HG03354 (cell line): ENCODE results near the gene TRIM44.
"Not testable (repeated sequence)": the region's sequence is repeated elsewhere in the genome, so short reads cannot be mapped to it uniquely, and the experiment has no call there.

Source experiments
- ATAC-seq: cut with Tn5 transposase; IDR thresholded peaks from one replicate; pipeline ENCODE4 v1.9.1; 2021; ENCODE audit warnings: mild to moderate bottlenecking; ENCODE audit not compliant: unreplicated experiment, poor library complexity, severe bottlenecking

The TRIM44 gene

GRCh38 chr11:35838697-35839367 is 176.3 kb downstream of the TRIM44 start:
- ATAC-seq = not testable (repeated sequence)

DNA sequence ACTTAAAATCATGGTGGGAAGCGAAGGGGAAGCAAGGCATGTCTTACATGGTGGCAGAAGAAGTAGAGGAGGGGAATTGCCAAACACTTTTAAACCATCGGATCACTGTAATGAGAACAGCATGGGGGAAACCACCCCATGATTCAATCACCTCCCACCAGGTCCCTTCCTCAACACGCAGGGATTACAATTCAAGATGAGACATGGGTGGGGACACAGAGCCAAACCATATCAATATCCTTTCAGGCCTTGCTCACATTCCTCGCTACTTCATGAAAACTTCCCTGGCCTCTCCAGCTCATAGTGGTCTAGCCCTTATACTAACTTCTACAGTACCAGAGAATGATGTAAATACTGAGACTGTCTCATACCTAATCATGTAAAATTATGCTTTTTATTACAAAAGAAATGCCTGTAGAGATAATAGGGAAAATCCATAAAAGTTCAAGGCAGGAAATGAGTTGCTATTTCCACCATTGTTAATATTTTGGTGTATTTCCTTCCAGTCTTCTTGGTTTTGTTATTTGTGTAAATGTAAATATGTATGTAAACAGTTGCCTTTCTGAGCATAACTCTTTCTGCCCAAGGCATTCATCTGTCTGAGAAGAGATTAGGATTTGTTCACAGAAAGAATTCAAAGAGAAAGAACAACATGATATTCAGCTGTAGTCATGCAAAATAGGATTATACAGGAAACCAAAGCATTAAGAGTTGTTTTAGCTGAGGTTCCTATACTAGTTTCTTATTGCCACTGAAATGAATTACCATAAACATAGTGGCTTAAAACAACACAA is 177.0 kb downstream of the TRIM44 start:
- no peak for ATAC-seq

DNA sequence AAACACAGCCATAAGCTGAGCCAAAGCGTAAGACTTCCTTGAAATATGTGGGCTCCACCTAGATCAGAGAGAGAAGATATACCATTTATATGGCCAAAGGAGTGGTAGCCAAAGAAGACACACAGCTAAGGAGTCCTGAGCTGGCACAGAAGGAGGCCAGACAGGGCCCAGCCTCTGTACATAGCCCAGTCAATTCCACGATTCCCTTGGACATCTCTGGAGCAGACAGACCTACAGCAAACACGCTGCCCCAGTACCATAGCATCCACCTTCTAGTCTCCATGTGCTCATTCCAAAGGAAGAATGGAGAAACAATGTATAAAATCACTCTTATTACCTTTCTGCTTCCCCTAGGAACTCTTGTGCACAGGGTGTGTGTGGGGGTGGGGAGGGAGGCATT is 179.2 kb downstream of the TRIM44 start:
- ATAC-seq = no peak

DNA sequence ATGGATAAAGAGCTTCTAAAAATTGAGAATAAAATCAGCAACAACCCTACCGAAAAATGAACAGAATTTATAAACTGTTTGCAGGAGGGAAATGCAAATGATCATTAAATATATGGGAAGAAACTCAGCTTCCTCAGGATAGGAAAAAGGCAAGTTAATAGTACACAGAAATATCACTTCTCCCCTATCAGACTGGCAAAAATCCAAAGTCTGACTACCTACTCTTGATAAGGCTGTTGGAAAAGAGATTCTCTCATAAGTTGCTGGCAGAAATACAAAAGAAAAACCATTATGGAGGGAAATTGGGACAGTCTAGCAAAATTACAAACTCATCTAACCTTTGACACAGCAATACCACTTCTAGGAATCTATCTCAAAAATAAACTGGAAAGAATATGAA is 180.4 kb downstream of the TRIM44 start:
- ATAC-seq = no peak

DNA sequence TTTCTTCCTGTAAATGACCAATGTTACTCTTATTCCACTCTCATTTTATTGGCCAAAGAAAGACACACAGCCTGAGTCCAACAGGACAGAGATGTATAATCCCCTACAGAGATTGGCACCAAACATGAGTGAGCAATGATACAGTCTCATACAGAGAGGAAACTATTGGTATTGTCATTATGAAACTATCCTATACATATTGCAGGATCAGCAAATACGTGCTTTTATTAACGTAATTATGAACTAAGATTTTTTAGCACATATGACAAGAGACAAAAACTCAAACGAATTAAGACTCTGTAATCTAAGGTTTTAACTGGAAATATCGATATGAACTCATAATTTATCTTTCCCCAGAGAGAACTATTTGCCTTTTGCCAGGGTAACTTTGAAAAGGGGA is 182.0 kb downstream of the TRIM44 start:
- no peak for ATAC-seq

DNA sequence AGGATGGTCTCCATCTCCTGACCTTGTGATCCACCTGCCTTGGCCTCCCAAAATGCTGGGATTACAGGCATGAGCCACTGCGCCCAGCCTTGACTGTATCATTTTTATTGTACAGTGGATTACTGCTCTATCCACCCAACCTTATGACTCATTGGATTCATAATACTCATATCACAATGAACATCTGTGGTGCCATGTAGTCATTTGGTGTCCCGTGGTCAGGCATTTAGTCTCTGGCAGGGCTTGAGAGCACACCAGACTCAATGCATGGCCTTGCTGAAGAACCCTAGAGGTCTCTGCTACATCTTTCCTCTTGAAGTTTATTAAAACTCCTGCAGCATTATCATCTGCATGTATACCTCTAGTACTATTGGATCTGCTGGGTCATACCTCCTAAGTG is 183.3 kb downstream of the TRIM44 start:
- no peak for ATAC-seq

GRCh38 chr11:35846874-35847273 is 184.3 kb downstream of the TRIM44 start:
- no peak for ATAC-seq

- ATAC-seq = no peak
Measured at GRCh38 chr11:35847473-35847872, 184.9 kb downstream of the TRIM44 start.

GRCh38 chr11:35848616-35849015 is 186.0 kb downstream of the TRIM44 start:
- no peak for ATAC-seq

GRCh38 chr11:35850191-35850590 is 187.6 kb downstream of the TRIM44 start:
- ATAC-seq = no peak

- no peak for ATAC-seq
Measured at GRCh38 chr11:35851342-35851741, 188.8 kb downstream of the TRIM44 start.

DNA sequence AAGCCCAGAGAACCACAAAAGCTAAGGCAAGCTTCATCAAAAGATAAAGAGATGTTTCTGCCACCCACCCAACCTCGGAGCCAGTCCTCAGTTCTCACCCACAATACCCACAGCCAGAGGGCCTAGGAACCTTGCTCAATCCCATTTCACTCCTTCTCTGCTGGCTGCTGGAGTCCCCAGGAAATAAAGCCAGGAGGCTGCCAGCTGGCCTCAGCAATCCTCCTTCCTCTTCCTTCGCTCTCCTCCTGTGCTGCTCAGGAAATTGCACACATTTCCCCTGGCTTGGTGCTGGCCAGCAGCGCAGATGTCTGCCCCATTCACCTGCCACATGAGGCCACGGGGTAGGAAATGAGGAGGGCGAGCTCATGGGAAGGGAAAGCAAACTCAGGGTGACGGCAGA is 189.5 kb downstream of the TRIM44 start:
- no peak for ATAC-seq

GRCh38 chr11:35853971-35854370 is 191.4 kb downstream of the TRIM44 start:
- ATAC-seq = no peak

DNA sequence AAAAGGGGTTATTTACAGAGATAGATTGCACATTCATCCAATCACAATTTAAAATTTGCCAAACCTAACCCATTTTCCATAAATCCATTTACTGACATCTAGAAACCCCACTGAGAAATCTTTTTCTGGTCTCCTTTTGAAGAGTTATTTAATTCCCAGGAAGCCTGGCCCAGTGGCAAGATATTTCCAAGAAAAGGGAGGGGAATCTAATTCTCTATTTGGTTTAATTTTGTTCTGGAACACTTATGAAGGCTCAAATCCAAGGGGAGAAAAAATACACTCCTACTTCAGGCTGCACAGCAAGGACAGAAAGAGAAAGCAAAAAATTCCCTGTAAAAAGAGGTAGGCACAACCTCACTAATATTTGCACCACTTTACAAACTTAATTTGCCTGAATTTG is 193.1 kb downstream of the TRIM44 start:
- no peak for ATAC-seq

- no peak for ATAC-seq
Measured at GRCh38 chr11:35856259-35856658, 193.7 kb downstream of the TRIM44 start.

GRCh38 chr11:35856756-35857155 is 194.2 kb downstream of the TRIM44 start:
- no peak for ATAC-seq

GRCh38 chr11:35857922-35858321 is 195.3 kb downstream of the TRIM44 start:
- no peak for ATAC-seq

DNA sequence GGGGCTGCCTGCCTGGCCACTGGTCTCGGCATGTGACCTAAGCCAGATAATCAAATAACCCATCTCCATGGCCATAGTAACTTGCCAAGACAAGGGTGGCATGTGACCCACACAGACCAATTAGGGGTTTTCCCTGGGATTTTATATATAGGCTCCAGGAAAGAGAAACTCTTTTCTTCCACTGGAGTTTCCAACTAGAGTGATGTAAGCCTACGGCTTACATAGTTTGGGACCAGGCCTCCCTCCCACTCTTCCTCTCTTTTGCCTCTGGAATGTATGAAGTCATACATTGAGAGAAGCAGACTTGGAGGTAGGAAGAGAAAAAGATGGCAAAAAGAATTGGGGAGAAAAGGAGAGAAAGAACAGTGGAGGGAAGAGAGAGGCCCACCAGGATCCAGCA is 196.7 kb downstream of the TRIM44 start:
- ATAC-seq = no peak

GRCh38 chr11:35860194-35860593 is 197.6 kb downstream of the TRIM44 start:
- not testable (repeated sequence) for ATAC-seq

GRCh38 chr11:35861191-35861590 is 198.6 kb downstream of the TRIM44 start:
- no peak for ATAC-seq

DNA sequence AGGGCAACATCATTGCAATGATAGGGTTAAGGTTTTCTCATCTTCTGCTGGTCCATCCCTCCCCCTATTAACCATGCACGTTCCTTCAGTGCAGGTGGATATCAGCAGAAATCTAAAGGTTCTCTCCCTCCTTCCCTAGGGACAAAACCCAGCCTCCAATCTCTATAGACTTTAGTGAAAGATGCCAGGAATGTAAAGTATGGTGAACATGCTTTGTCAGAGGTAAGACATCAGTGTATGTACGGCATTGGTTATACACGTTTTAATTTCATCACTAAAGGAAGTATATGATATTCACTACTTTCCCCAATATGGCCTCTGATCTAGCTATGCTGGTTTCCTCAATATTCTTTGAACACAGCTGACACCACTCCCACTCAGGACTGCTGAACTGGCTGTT is 200.1 kb downstream of the TRIM44 start:
- no peak for ATAC-seq
